ENCODE results near the gene MACF1. TPM values are rescaled to one million over a fixed set of nuclear protein-coding genes. Genes with fewer than 3 reads are reported as not detected.
"Not testable (repeated sequence)": the region's sequence is repeated elsewhere in the genome, so short reads cannot be mapped to it uniquely, and the experiment has no call there.

The MACF1 gene
- total RNA-seq, 4 donors from 2014 or later, result 78.7 to 139 (median 113) TPM

DNA sequence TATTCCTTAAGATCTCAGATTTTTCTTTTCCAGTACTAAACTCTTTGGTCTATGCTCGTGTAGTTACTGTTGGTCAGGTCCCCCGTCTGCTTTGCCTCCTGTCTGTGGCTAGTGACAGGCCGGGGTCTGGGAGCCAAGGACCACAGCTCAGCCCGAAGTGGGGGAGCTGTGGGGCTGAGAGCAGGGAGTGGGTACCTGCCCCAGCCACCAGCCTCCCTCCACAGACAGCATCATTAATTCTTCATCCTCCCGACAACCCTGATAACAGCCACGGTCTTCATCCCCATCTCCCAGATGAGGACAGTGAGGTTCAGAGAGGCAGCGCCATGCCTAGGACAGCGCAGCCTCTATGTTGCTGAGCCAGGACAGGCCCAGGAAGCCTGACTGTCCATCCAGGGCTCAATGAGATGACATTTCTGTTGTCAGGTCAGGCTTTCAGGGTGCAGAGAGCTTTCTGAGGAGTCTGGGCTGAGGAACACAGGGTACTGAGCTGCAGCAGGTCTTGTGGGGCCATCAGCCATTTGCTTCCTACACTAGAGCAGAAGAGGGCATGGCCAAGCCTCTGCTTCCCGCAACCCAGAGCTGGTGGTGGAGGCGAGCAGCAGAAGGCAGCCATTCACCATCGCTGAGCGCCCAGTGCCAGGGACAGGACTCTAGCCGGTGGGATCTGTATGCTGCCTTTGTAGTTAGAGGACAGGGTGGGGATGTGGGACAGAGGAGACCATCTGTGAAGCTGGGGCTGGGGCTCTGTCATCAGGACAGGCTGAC lies 288.7 kb downstream of the MACF1 start:
- DNase-seq; H3K9me3 ChIP-seq; intact Hi-C loops (cut with DNase I; ENCODE audit: low total_unique reads); H3K36me3 ChIP-seq; ATAC-seq; H3K27ac ChIP-seq; H3K4me3 ChIP-seq; in situ Hi-C loops (cut with MboI; ENCODE audit: low sequenced_read_pairs in 4 of 4); H3K4me1 ChIP-seq: not testable (repeated sequence)
- peaks cover 15 to 23% (median 19%) of the 10 kb centered on the region in 3 donors for H3K27me3 ChIP-seq

DNA sequence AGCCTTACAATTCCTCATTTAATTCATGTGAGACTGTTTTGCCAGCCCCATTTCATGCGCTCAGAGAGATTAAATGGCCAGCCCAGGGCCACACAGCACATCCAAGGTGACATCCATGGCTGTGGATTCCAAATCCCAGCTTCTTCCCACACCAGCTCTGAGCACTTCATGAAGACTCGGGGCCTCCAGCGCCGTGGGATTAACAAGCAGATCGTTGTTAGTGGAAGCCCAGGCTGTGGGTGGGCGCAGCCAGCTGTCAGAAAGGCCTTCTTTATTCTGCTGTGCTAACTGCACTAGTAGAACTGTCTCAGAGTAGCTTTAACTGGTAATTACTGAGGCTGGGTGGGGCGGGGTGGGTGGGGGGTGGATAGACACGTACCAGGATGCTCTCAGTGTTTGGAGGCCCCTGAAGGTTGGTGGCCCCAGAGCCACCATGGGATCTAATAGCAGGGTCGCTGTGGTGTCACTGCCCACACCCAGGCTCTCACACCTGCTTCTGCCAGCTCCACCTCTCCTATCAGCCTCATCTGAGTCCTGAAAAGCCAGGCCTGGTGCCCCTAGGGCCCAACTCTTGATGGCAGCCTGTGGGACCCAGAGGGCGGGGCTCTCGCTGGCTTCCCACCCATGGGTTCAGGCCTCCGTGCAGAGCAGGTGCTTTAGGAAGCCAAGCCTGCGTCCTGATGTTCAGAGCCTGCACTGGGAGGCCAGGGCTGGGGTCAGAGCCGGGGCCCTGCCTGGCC lies 290.3 kb downstream of the MACF1 start:
- in situ Hi-C loops (cut with MboI; ENCODE audit: low sequenced_read_pairs in 4 of 4) (no loop called here), intact Hi-C loops (cut with DNase I; ENCODE audit: low total_unique reads) (no loop called here)
- no peak for TF ChIP-seq POLR2A (IDR thresholded peaks at IDR 0.05)
- TF ChIP-seq CTCF (IDR thresholded peaks at IDR 0.05 in 4 of 5, conservative IDR thresholded peaks at IDR 0.05 in 1 of 5), result no peak
- H3K36me3 ChIP-seq, result no peaks in the 10 kb centered on the region
- H3K9me3 ChIP-seq, result no peaks in the 10 kb centered on the region
- no peak overlapping the region for H3K4me3 ChIP-seq
- H3K4me1 ChIP-seq, result no peaks in the 10 kb centered on the region
- H3K27ac ChIP-seq, result no peak overlapping the region
- DNase-seq (no peak), ATAC-seq (no peak)
- peaks cover 14 to 23% (median 19%) of the 10 kb centered on the region in 3 donors for H3K27me3 ChIP-seq

DNA sequence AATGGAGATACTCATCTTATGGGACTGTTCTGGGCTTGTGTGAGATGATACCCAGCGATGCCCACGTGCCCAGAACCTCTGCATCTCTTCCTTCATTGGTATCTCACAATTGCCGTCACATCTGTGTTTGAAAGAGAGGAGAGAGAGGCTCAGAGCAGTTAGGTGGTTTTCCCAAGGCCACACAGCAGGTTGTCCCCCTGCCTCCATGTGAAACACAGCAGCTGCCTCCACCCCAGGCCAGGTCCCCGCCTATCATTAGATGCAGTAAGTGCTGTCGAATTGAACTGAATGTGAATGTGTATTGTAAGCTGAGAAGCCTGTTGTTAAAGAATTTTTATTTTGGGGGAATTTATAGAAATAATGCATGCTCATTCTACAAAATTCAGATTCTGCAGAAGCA lies 292.0 kb downstream of the MACF1 start:
- ATAC-seq; H3K4me1 ChIP-seq; intact Hi-C loops (cut with DNase I; ENCODE audit: low total_unique reads); H3K27ac ChIP-seq; H3K4me3 ChIP-seq; H3K9me3 ChIP-seq; DNase-seq; in situ Hi-C loops (cut with MboI; ENCODE audit: low sequenced_read_pairs in 4 of 4); H3K36me3 ChIP-seq: not testable (repeated sequence)
- H3K27me3 ChIP-seq, result peaks cover 5 to 14% (median 12%) of the 10 kb centered on the region in 3 donors

DNA sequence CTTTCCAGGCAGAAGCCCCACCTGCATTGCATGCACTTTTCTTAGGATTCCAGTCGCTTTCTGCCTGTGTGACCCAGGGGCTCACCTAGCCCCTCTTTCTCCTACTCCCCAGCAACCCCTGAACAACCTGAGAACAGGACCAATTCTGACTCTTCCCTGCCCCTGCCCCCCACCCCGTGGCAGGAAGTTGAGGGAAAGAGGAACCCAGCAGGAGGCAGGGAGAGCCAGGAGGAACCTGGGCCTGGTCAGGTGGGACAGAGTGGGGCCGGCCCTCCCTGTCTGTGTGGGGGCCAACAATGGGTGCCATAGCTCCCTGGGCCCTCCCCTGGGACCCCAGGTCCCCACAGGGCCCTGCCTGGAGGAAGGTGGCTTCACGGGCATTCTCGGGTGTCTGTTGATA lies 293.1 kb downstream of the MACF1 start:
- ATAC-seq (no peak), DNase-seq (no peak)
- Histone ChIP-seq H3K4me1 (no peaks in the 10 kb centered on the region), H3K27ac (no peak overlapping the region), H3K4me3 (no peak overlapping the region), H3K9me3 (no peaks in the 10 kb centered on the region), H3K36me3 (no peaks in the 10 kb centered on the region), H3K27me3 (peaks cover 3 to 9% (median 8%) of the 10 kb centered on the region in 3 donors)
- intact Hi-C loops (cut with DNase I; ENCODE audit: low total_unique reads) (no loop called here), in situ Hi-C loops (cut with MboI; ENCODE audit: low sequenced_read_pairs in 4 of 4) (no loop called here)
- TF ChIP-seq POLR2A (IDR thresholded peaks at IDR 0.05) (no peak), CTCF (IDR thresholded peaks at IDR 0.05 in 4 of 5, conservative IDR thresholded peaks at IDR 0.05 in 1 of 5) (no peak)

GRCh38 chr1:39498096-39498710 lies 293.7 kb downstream of the MACF1 start:
- intact Hi-C loops (cut with DNase I; ENCODE audit: low total_unique reads); H3K36me3 ChIP-seq; H3K27me3 ChIP-seq; H3K27ac ChIP-seq; DNase-seq; H3K9me3 ChIP-seq; in situ Hi-C loops (cut with MboI; ENCODE audit: low sequenced_read_pairs in 4 of 4); H3K4me3 ChIP-seq; ATAC-seq; H3K4me1 ChIP-seq: not testable (repeated sequence)

- H3K27ac ChIP-seq; H3K4me3 ChIP-seq; DNase-seq; H3K9me3 ChIP-seq; H3K36me3 ChIP-seq; H3K4me1 ChIP-seq; ATAC-seq; intact Hi-C loops (cut with DNase I; ENCODE audit: low total_unique reads); in situ Hi-C loops (cut with MboI; ENCODE audit: low sequenced_read_pairs in 4 of 4); H3K27me3 ChIP-seq: not testable (repeated sequence)
Measured at GRCh38 chr1:39498821-39499220, 294.3 kb downstream of the MACF1 start.

Measured in gastrocnemius medialis (tissue), 4 donors.